Natural killer cell treated with Interleukin-12 subunit alpha and Interleukin-12 subunit beta and Interleukin-15 and Interleukin-18, amount 100 ng/mL, for 72 hours (primary cell): Measurements from ENCODE around the gene ADGRG6. TPM values are rescaled to one million over a fixed set of nuclear protein-coding genes. Genes with fewer than 3 reads are reported as not detected.

Source experiments
- ATAC-seq, 2 donors: fragments of 150-1000 bp; cut with Tn5 transposase in 1 of 2; sonication (Bioruptor Pico), chemical (Tn5 transposase) in 1 of 2; 2 replicates each; pipeline ENCODE4 v1.10.0; 2021
- DNase-seq: peaks from one replicate; pipeline ENCODE4 v3.0.0; 2022; ENCODE audit warnings: low spot score
- H3K27ac Mint-ChIP-seq, 2 donors: 1 replicate in 1 of 2; 2 replicates in 1 of 2; pipeline ENCODE4 v1.8.0; 2022; ENCODE audit warnings: mixed read lengths in 2 of 2, mild to moderate bottlenecking in 1 of 2, moderate library complexity in 1 of 2
- H3K27me3 Mint-ChIP-seq, 2 donors: 1 replicate in 1 of 2; 2 replicates in 1 of 2; pipeline ENCODE4 v1.8.0; 2022; ENCODE audit warnings: mixed read lengths in 2 of 2
- H3K36me3 Mint-ChIP-seq: one replicate; pipeline ENCODE4 v1.8.0; 2022; ENCODE audit warnings: mixed read lengths
- H3K4me1 Mint-ChIP-seq, 2 donors: 1 replicate in 1 of 2; 2 replicates in 1 of 2; pipeline ENCODE4 v1.8.0; 2022; ENCODE audit warnings: low read depth in 2 of 2, mixed read lengths in 2 of 2, mild to moderate bottlenecking in 1 of 2
- H3K4me3 Mint-ChIP-seq: one replicate; pipeline ENCODE4 v1.8.0; 2022; ENCODE audit warnings: mixed read lengths
- H3K9me3 Mint-ChIP-seq: 2 replicates; pipeline ENCODE4 v1.8.0; 2022; ENCODE audit warnings: mixed read lengths
- total RNA-seq, 2 donors: library from RNA; stranded (reverse); gene quantifications; one replicate each; pipeline ENCODE4 v1.2.3, GENCODE V29; 2022

The ADGRG6 gene
- total RNA-seq, 2 donors from 2014 or later: not detected

DNA sequence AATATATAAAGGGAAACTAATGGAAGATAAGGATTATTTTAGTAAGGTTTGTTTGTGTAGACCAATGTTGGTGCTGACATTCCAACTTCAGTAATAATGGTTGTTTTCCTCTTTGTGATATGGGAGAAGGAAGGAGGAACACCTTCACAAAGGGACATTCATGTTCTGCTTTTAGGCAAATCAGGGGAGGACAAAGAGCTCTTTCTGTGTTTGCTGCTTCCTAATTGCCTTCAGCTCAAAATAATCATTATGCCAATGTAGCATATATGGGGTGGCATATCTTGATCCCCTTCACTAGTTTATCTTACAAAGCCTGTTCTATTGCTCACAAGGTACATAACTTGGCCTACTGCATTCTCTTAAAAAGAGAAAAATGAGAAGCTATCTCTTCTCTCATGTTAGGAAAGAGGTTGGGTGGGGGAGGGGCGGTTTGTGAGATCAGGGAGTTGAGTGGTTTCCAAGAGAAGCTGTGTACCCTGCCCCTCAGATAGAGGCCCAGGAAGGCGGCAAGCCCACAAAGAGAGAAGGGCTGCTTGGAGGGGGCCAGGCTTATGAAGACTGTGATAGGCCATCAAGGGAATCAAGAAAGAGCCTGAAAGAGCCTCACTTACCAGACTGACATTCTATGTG, 4.7 kb upstream of the ADGRG6 start:
- H3K4me1 Mint-ChIP-seq: no peaks in the 10 kb centered on the region
- no peak overlapping the region for H3K27ac Mint-ChIP-seq
- no peak for DNase-seq
- no peak overlapping the region for H3K4me3 Mint-ChIP-seq
- H3K9me3 Mint-ChIP-seq: no peaks in the 10 kb centered on the region
- H3K27me3 Mint-ChIP-seq: peaks cover 8 to 27% of the 10 kb centered on the region in 2 donors
- no peak for ATAC-seq
- H3K36me3 Mint-ChIP-seq: no peaks in the 10 kb centered on the region

GRCh38 chr6:142297605-142297995, 4.2 kb upstream of the ADGRG6 start:
- no peak for ATAC-seq
- Mint-ChIP-seq H3K36me3 (no peaks in the 10 kb centered on the region), H3K27me3 (peaks cover 9 to 31% of the 10 kb centered on the region in 2 donors), H3K4me3 (no peak overlapping the region), H3K9me3 (no peaks in the 10 kb centered on the region), H3K4me1 (no peaks in the 10 kb centered on the region), H3K27ac (no peak overlapping the region)
- no peak for DNase-seq

DNA sequence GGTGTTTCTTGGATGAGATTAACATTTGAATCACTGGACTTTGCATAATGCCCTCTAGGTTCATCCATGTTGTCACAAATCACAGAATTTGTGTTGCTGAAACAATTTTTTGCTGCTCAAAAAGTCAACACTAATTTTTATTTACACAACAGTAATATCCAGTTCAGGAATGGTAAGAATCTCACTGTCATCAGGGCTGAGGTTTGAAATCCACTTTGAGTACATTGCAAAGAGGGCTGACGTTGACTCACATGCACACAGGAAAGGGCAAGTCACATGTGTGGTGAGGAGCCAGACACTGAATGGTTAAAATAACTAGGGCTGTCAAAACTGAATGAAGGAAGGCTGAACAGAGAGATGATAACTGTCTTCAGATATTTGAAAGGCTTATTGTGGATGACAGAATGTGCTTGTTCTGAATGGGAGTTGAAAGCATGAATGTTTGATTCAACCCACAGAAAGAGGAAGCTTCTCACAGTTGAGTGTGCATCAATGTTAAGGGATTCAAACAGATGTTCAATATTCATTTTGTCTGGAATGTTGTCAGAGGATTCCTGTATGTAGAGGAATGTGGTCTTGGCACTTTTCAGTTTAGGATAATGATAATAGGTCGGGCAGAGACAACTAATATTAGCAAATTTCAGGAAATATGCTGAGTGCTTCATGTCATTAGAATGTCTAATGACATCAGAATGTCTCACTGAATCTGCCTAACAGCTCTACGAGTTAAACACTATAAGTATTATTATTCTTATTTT, 3.6 kb upstream of the ADGRG6 start:
- ATAC-seq (no peak), DNase-seq (no peak)

DNA sequence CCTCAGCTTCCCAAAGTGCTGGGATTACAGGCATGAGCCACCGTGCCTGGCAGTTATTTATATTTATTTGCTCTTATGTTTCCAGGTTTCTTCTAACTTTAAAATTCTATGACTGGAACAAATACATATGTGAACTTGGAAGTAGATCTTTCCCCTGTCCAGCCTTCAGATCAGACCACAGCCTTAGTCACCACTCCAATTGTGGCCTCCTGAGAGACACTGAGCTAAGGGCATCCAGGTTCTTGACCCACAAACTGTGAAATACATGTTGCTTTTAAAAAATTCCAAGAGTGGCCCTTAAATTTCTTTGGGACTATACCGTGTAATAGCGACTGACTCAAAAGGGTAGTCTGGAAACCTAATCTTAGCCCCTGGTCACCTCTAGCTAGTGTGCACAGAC, 1.5 kb upstream of the ADGRG6 start:
- DNase-seq (no peak), ATAC-seq (no peak)
- H3K27ac Mint-ChIP-seq: no peak overlapping the region
- H3K4me1 Mint-ChIP-seq: no peaks in the 10 kb centered on the region
- no peaks in the 10 kb centered on the region for H3K36me3 Mint-ChIP-seq
- H3K4me3 Mint-ChIP-seq: no peak overlapping the region
- H3K9me3 Mint-ChIP-seq: no peaks in the 10 kb centered on the region
- H3K27me3 Mint-ChIP-seq: peaks cover 10 to 31% of the 10 kb centered on the region in 2 donors

More for the DNA sequence above, 3.6 kb upstream of the ADGRG6 start:
- no peaks in the 10 kb centered on the region for H3K36me3 Mint-ChIP-seq
- no peaks in the 10 kb centered on the region for H3K4me1 Mint-ChIP-seq
- H3K9me3 Mint-ChIP-seq: no peaks in the 10 kb centered on the region
- H3K27ac Mint-ChIP-seq: no peak overlapping the region
- peaks cover 13 to 37% of the 10 kb centered on the region in 2 donors for H3K27me3 Mint-ChIP-seq
- H3K4me3 Mint-ChIP-seq: no peak overlapping the region

DNA sequence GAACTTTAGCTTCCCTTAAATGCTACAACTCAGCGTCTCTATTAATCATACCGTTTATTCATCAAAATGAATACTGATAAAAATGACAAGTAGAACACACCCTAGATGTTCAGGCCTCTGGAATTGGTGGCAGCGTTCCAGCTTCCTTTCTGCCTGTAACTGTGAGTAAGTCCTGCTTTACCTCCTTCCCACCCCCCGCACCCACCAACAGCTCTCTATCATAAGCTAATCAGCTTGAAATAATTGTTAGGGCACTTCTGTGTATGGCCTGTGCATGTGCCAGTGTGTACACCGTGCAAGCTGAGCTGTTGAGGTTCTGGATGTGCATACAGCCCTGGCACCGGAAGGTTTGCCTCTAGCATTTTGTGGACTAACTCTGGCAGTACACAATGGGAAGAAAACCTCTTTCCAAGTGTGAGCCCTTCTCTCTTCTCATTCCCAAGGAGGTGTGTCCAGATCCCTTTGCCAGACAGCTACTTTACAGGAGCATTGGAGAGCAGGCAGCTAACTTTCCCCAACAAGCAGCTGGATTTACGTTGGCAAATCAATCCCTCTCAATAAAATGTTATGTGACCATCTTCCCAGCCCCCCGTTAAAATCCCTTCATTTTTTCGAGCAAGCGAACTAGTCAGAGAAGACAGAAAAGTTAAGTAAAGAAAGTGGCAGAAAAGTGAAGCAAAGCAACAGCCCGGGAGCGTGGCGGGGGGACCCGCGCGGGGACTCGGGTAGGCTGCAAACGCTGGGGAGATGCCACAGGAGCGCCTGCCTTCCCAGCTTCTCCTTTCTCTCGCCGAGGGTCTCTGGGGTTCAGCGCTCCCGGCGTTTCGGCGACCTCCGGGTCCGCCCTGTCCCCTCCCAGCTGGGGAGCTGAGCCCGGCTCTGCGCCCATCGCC, 803 bp upstream of the ADGRG6 start:
- ATAC-seq (peak in 1 of 2 donors; percentile 49), DNase-seq (no peak)
- H3K4me3 Mint-ChIP-seq: peak overlapping the region; percentile 13
- H3K36me3 Mint-ChIP-seq: no peaks in the 10 kb centered on the region
- no peaks in the 10 kb centered on the region for H3K9me3 Mint-ChIP-seq
- no peak overlapping the region for H3K27ac Mint-ChIP-seq
- no peaks in the 10 kb centered on the region for H3K4me1 Mint-ChIP-seq
- peaks cover 10 to 29% of the 10 kb centered on the region in 2 donors for H3K27me3 Mint-ChIP-seq

DNA sequence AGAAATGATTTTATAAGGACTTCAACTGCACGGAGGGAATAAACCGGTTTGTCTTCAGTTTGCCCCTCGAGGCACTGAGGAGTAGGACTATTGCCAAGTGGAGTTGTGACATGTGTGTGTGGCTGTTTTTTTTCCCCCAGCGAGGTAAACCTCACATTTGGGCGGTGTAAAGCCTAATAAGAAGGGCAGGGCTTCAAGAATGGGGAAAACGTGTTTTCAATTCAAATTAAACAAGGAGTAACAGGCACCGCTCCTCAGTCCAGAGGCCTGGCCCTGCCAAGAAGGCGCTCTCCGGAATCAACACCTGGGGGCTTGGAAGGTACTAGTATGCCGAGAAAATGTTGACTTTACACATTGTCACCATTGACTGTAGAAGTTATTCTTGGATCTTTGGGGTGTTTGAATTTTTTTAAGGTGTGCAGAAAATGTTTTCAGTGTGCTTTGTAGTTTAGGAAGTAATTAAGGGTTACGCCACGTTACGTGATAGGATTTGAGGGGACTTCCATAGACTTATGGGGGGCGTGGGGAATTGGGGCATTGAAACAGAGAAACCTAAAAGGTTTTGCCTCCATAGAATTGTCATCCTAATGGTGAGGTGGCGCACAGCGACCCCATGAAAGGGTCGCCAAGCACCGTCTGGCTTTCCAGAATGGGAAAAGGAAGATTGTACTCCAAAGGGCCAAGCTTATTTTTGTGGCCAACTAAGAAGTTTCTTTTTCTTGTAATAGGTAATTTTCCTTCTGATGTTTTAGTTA, 791 bp downstream of the ADGRG6 start:
- no peak for DNase-seq
- Mint-ChIP-seq H3K36me3 (no peaks in the 10 kb centered on the region), H3K9me3 (no peaks in the 10 kb centered on the region), H3K4me1 (no peaks in the 10 kb centered on the region), H3K4me3 (no peak overlapping the region), H3K27me3 (peaks cover 13 to 29% of the 10 kb centered on the region in 2 donors), H3K27ac (no peak overlapping the region)
- no peak for ATAC-seq

GRCh38 chr6:142303176-142303533, 1.3 kb downstream of the ADGRG6 start:
- peaks cover 13 to 25% of the 10 kb centered on the region in 2 donors for H3K27me3 Mint-ChIP-seq
- no peaks in the 10 kb centered on the region for H3K4me1 Mint-ChIP-seq
- no peak overlapping the region for H3K27ac Mint-ChIP-seq
- no peak overlapping the region for H3K4me3 Mint-ChIP-seq
- no peaks in the 10 kb centered on the region for H3K9me3 Mint-ChIP-seq
- no peaks in the 10 kb centered on the region for H3K36me3 Mint-ChIP-seq
- ATAC-seq (no peak), DNase-seq (no peak)

DNA sequence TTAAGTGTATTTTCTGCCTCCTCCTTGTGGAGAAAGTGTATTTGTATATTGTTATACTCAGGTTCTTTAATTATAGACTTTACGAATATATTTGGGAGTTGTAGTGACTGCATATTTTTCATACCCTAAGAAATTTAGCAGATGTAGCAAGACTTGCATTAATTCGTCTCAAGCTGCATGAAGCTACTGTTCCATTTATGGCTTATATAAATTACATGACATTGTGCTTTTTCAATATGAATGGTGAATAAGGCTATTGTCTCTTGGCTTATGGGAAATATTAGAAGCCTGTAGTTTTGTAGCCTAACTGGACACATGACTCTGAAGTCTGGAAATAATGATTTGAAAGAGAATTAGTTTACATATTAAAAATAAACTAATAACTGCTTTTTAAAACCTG, 2.4 kb downstream of the ADGRG6 start:
- H3K27ac Mint-ChIP-seq: no peak overlapping the region
- ATAC-seq: no peak
- H3K36me3 Mint-ChIP-seq: no peaks in the 10 kb centered on the region
- no peak overlapping the region for H3K4me3 Mint-ChIP-seq
- no peak for DNase-seq
- peaks cover 13 to 23% of the 10 kb centered on the region in 2 donors for H3K27me3 Mint-ChIP-seq
- no peaks in the 10 kb centered on the region for H3K4me1 Mint-ChIP-seq
- no peaks in the 10 kb centered on the region for H3K9me3 Mint-ChIP-seq

DNA sequence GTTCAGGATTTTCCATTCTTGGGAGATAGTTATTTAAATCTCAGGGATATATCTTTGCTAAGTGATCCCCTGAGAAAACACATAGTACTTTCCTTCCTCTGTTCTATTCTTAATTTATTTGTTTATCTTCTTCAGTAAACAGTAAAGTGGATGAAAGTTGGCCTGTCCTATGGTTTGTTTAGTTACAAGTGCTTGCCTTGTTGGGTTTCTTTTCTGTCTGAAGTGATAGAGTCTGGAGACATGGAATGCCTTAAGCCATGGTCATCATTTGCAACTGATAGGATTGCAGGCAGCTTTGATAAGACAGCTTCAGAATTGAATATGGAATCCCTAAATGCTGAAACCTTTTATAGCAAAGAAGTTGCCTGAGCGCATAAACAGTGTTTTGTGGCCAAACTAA, 4.9 kb downstream of the ADGRG6 start:
- Mint-ChIP-seq H3K4me3 (no peak overlapping the region), H3K27ac (no peak overlapping the region), H3K27me3 (peaks cover 12 to 23% of the 10 kb centered on the region in 2 donors), H3K36me3 (no peaks in the 10 kb centered on the region), H3K4me1 (no peaks in the 10 kb centered on the region), H3K9me3 (no peaks in the 10 kb centered on the region)
- DNase-seq: no peak
- ATAC-seq: no peak

GRCh38 chr6:142307963-142308748, 6.3 kb downstream of the ADGRG6 start:
- H3K4me3 Mint-ChIP-seq: no peak overlapping the region
- H3K27me3 Mint-ChIP-seq: peaks cover 7 to 19% of the 10 kb centered on the region in 2 donors
- no peaks in the 10 kb centered on the region for H3K9me3 Mint-ChIP-seq
- H3K27ac Mint-ChIP-seq: no peak overlapping the region
- DNase-seq: no peak
- no peaks in the 10 kb centered on the region for H3K4me1 Mint-ChIP-seq
- no peak for ATAC-seq
- no peaks in the 10 kb centered on the region for H3K36me3 Mint-ChIP-seq

DNA sequence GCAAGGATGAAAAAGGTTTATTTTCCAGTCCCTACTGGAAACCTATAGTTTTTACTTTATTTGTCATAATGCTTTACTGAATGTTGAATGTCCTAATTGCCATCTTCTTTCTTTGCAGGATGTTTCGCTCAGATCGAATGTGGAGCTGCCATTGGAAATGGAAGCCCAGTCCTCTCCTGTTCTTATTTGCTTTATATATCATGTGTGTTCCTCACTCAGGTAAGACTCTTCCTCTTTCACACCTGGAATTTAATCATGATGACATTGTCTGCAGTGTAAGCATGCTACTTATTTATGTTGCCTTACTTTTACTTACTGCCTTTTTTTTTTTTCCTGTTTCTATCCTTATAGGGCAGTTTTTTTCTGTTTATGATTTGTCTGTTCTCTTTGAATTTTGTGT, 7.6 kb downstream of the ADGRG6 start:
- Mint-ChIP-seq H3K4me3 (no peak overlapping the region), H3K27ac (no peak overlapping the region), H3K27me3 (peaks cover 5 to 14% of the 10 kb centered on the region in 2 donors), H3K4me1 (no peaks in the 10 kb centered on the region), H3K36me3 (no peaks in the 10 kb centered on the region), H3K9me3 (no peaks in the 10 kb centered on the region)
- DNase-seq: no peak
- ATAC-seq: no peak

DNA sequence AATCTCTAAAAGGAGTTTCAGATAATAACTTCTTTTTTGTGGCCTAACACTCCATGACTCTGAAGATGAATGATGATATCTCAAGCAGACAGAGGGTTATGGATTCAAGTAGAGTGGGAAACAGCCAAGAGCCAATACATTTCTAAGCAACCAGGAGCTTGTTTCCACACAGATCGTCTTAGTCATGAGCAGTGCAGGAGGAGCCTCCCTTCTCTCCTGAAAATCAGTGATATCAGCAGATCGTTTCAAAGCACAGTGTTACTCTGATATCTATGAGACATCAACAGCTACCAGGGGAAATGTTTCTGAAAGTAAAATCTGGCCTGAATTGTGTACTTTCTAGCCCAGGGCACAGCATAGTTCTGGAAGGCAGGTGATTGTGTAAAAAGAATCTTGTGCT, 11.5 kb downstream of the ADGRG6 start:
- H3K4me3 Mint-ChIP-seq: no peak overlapping the region
- H3K36me3 Mint-ChIP-seq: no peaks in the 10 kb centered on the region
- peaks cover 2 to 14% of the 10 kb centered on the region in 2 donors for H3K27me3 Mint-ChIP-seq
- no peak for DNase-seq
- H3K27ac Mint-ChIP-seq: no peak overlapping the region
- H3K4me1 Mint-ChIP-seq: no peaks in the 10 kb centered on the region
- ATAC-seq: no peak
- H3K9me3 Mint-ChIP-seq: no peaks in the 10 kb centered on the region
